ENCODE measurements around the gene FIGN. TPM values are rescaled to one million over a fixed set of nuclear protein-coding genes. Genes with fewer than 3 reads are reported as not detected.

Gene FIGN
- total and polyA plus RNA-seq, 9 of the 15 experiments (the other 6 are each of a cell fraction or from before 2014, with no cell fraction given) = 0.02 TPM; not detected in 8

- WGBS (ENCODE audit: insufficient coverage, low coverage, missing lambda C conversion rate) = 1% methylated on average over 3 of the region's 3 CpGs
- DNase-seq (ENCODE audit: extremely low read depth in 1 of 4, low spot score in 3 of 4) = no peak
- no peaks in the 10 kb centered on the region for H4K20me1 ChIP-seq (replicated peaks; ENCODE audit: control insufficient read depth, insufficient read depth, low read length)
- no peaks in the 10 kb centered on the region; the same call in 1 of the 2 replicates for H3K9me3 ChIP-seq (replicated peaks; ENCODE audit: control insufficient read depth, insufficient read depth, low read depth, low read length)
- intact Hi-C loops (cut with micrococcal nuclease) (no loop called here), in situ Hi-C loops (cut with MboI) (no loop called here)
- no peak for FAIRE-seq
- H3K27me3 ChIP-seq (ENCODE audit: control insufficient read depth in 2 of 2, insufficient read depth in 2 of 2, low read length in 2 of 2) = no peaks in the 10 kb centered on the region
- H3K4me3 ChIP-seq = no peak overlapping the region
- no peak for ATAC-seq
- no peak overlapping the region for H2AFZ ChIP-seq (ENCODE audit: low read depth, low read length)
- no peaks in the 10 kb centered on the region for H3K4me1 ChIP-seq (replicated peaks in 1 of 2; ENCODE audit: control insufficient read depth in 2 of 2, insufficient read depth in 2 of 2, low read length in 2 of 2)
- TF ChIP-seq CHD1 (IDR thresholded peaks at IDR 0.05; ENCODE audit: low read length) (no peak), EWSR1 (IDR thresholded peaks at IDR 0.05; ENCODE audit: borderline replicate concordance, low read depth, partially characterized antibody) (no peak), BCL6 (CRISPR knock-in tag; IDR thresholded peaks at IDR 0.05) (no peak), NCOA6 (IDR thresholded peaks at IDR 0.05) (no peak), MAFK (IDR thresholded peaks at IDR 0.05; ENCODE audit: low read length) (no peak), U2AF1 (optimal IDR thresholded peaks at IDR 0.05; ENCODE audit: low read depth, low read length) (no peak), ZHX1 (conservative IDR thresholded peaks at IDR 0.05; ENCODE audit: low read length) (no peak), RERE (CRISPR knock-in tag; IDR thresholded peaks at IDR 0.05; ENCODE audit: borderline replicate concordance) (no peak), ARNT (IDR thresholded peaks at IDR 0.05) (no peak)
- no peaks in the 10 kb centered on the region for H3K79me2 ChIP-seq (ENCODE audit: control insufficient read depth, insufficient read depth, low read length)
- CTCF ChIA-PET (ENCODE audit: low intra/inter-chr PET ratio) = no interaction called here
- H3K36me3 ChIP-seq (ENCODE audit: control insufficient read depth, insufficient read depth, low read length) = no peaks in the 10 kb centered on the region
- H3K9me1 ChIP-seq (ENCODE audit: control insufficient read depth, insufficient read depth, low read length) = no peaks in the 10 kb centered on the region
- H3K27ac ChIP-seq (ENCODE audit: extremely low read depth, low read depth, low read length) = no peak overlapping the region
- H3K4me2 ChIP-seq (ENCODE audit: insufficient read depth, low read length) = no peak overlapping the region
- BruUV-seq (replicated peaks) = no TSS peak
- H3K9ac ChIP-seq (ENCODE audit: insufficient read depth in 1 of 2, low read depth in 2 of 2, low read length in 2 of 2) = no peak overlapping the region
- POLR2A ChIA-PET = no interaction called here
Observed at GRCh38 chr2:163670929-163671328, 64.9 kb downstream of the FIGN start.

All from K562 (cell line).